Adrenal gland (tissue), 12 donors: Measurements from ENCODE around the gene ABCC5. TPM values are rescaled to one million over a fixed set of nuclear protein-coding genes. Genes with fewer than 3 reads are reported as not detected.

Source experiments
- DNase-seq, 7 donors: peaks; one replicate each; pipeline ENCODE4 v3.0.0-alpha.2; 2019 to 2020
- H3K27ac ChIP-seq, 5 donors: fragments of 200-600 bp; sonication (generic) in 4 of 5; 1 replicate in 3 of 5; 2 replicates in 2 of 5; pipeline versions ENCODE4 v1.5.1 to v1.8.0; 2016 to 2020; ENCODE audit warnings: mild to moderate bottlenecking in 1 of 5
- H3K27me3 ChIP-seq: fragments of 200-600 bp; 2 replicates; pipeline ENCODE4 v1.8.0; 2021
- H3K36me3 ChIP-seq, 2 donors: fragments of 200-600 bp; replicated peaks in 1 of 2; 1 replicate in 1 of 2; 2 replicates in 1 of 2; pipeline versions ENCODE4 v1.5.1 to v1.8.0; 2018 to 2022
- H3K4me1 ChIP-seq, 2 donors: fragments of 200-600 bp; replicated peaks in 1 of 2; 1 replicate in 1 of 2; 2 replicates in 1 of 2; pipeline versions ENCODE4 v1.5.1 to v1.8.0; 2018 to 2021
- H3K4me3 ChIP-seq, 4 donors: fragments of 200-600 bp; sonication (generic) in 3 of 4; one replicate each; pipeline ENCODE4 v1.5.1; 2016 to 2018
- H3K9me3 ChIP-seq, 3 donors: fragments of 200-600 bp; sonication (generic) in 1 of 3; replicated peaks in 1 of 3; 1 replicate in 2 of 3; 2 replicates in 1 of 3; pipeline versions ENCODE4 v1.5.1 to v1.8.0; 2016 to 2021
- POLR2A ChIP-seq, 2 donors: fragments of 450-650 bp; IDR thresholded peaks; one replicate each; pipeline ENCODE4 v1.6.1; 2017; ENCODE audit warnings: antibody characterized with exemption in 2 of 2, mild to moderate bottlenecking in 2 of 2, moderate library complexity in 1 of 2
- WGBS, 4 donors: extraction: QIAGEN DNeasy Blood & Tissue Kit in 2 of 4; methylation state at CpG; one replicate each; pipeline versions ENCODE4 v1.1.5 to v1.1.7; 2013 to 2017; 5-methylcytosine and 5-hydroxymethylcytosine counted together
- intact Hi-C, 2 donors: fragments of 100-400 bp; cut with DNase I; formaldehyde crosslinking; loops; one replicate each; pipeline versions ENCODE4 v1.14.1 to v1.15.0; 2022 to 2023
- polyA plus RNA-seq, 3 donors: library from polyadenylated mRNA; stranded (reverse); fragments of 200-250 nt in 2 of 3; fragments of 350-450 nt in 1 of 3; fragmentation: Illumina TruSeq in 1 of 3; extraction: RNeasy Lipid Tissue Mini Kit (QIAGEN cat#74804) in 1 of 3; gene quantifications; one replicate each; pipeline ENCODE4 v1.2.3, GENCODE V29; 2013 to 2014
- total RNA-seq, 9 donors: library from RNA; depleted of rRNA in 4 of 9; stranded (reverse); fragments of >200 nt in 4 of 9; fragments of 120-200 nt in 1 of 9; fragmentation: NEBNext Ultra II Directional in 1 of 9; extraction: Animal tissue kit (Norgen Biotek cat#: 25700) in 1 of 9; gene quantifications; one replicate each; pipeline versions ENCODE4 v1.1.0 to v1.2.4, GENCODE V29; 2013 to 2023
- TF ChIP-seq, protein P1 (sequence below), 6 experiments: fragments of 450-650 bp in 4 of 6; fragments of 200-600 bp in 2 of 6; sonication (generic) in 1 of 6; IDR thresholded peaks; 1 replicate in 5 of 6; 2 replicates in 1 of 6; pipeline versions ENCODE4 v1.5.1 to v1.8.0; 2016 to 2021; ENCODE audit warnings: antibody characterized with exemption in 6 of 6, mild to moderate bottlenecking in 2 of 6, moderate library complexity in 1 of 6
- donor health status: healthy with polysubstance abuse.
- donor health status: Bipolar disorder and iron deficiency.
- donor health status: DM: yes; HTN: yes; CAD: no.
- donor health status: DM: no; HTN: no; CAD: no.
- donor health status: DM: no; HTN: no; CAD: no.
- donor health status: DM: yes; HTN: yes; CAD: no.

ABCC5 gene
- total and polyA plus RNA-seq, 12 donors: 11.4 to 53.9 (median 25.0) TPM

DNA sequence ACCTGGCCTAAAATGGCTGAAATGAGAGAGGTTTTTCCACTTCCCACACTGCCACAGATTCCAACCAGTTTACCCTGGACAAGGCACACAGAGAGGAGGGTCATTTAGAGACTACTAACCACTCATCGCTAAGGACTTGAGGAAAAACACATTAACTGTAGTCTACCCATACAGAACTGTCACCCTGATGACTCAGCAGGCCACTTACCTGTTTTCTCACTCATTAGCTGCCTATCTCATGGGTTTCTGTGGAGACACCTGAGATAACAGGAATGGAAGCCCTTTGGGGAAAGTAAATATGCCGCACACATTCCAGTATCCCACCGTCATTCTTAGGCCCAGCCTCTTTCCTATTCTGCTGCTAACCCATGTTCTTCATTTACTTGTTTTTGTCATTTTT lies 50.0 kb downstream of the ABCC5 start:
- H3K9me3 ChIP-seq: no peaks in the 10 kb centered on the region
- no peaks in the 10 kb centered on the region for H3K27me3 ChIP-seq
- TF ChIP-seq, protein P1, sequence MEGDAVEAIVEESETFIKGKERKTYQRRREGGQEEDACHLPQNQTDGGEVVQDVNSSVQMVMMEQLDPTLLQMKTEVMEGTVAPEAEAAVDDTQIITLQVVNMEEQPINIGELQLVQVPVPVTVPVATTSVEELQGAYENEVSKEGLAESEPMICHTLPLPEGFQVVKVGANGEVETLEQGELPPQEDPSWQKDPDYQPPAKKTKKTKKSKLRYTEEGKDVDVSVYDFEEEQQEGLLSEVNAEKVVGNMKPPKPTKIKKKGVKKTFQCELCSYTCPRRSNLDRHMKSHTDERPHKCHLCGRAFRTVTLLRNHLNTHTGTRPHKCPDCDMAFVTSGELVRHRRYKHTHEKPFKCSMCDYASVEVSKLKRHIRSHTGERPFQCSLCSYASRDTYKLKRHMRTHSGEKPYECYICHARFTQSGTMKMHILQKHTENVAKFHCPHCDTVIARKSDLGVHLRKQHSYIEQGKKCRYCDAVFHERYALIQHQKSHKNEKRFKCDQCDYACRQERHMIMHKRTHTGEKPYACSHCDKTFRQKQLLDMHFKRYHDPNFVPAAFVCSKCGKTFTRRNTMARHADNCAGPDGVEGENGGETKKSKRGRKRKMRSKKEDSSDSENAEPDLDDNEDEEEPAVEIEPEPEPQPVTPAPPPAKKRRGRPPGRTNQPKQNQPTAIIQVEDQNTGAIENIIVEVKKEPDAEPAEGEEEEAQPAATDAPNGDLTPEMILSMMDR (IDR thresholded peaks at IDR 0.05): no peak
- no peak for TF ChIP-seq POLR2A (IDR thresholded peaks at IDR 0.05)
- H3K27ac ChIP-seq: no peak overlapping the region
- H3K4me3 ChIP-seq: no peak overlapping the region
- no peaks in the 10 kb centered on the region for H3K4me1 ChIP-seq
- 87 to 96% (median 93%) methylated on average over 3 of the region's 3 CpGs for WGBS, 4 donors
- H3K36me3 ChIP-seq: peaks cover 0 to 75% of the 10 kb centered on the region in 2 donors
- no peak for DNase-seq
- intact Hi-C loops: no loop called here

DNA sequence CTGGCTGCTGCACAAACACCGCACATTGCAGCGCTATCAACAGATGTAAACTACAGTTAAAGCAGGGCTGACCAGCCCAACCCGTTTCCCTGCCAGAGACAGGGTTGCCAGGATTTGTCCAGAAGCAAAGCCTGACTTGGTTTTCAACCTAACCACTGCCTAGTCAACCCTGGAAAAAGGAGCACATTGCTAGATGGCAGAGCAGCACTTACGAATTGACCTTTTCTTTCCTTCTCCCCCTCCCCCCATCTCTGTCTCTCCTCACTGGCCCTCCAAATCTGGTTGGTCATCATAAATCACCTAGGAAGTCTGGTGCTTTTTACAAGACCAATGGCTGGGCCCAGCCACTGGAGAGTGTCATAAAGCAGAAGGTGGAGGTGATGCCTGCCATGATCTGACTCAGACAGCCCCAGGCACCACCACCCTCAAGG lies 51.3 kb downstream of the ABCC5 start:
- Histone ChIP-seq H3K36me3 (peaks cover 0 to 69% of the 10 kb centered on the region in 2 donors), H3K4me1 (no peaks in the 10 kb centered on the region), H3K9me3 (no peaks in the 10 kb centered on the region), H3K27me3 (no peaks in the 10 kb centered on the region), H3K27ac (no peak overlapping the region), H3K4me3 (no peak overlapping the region)
- intact Hi-C loops: no loop called here
- TF ChIP-seq POLR2A (IDR thresholded peaks at IDR 0.05): no peak
- TF ChIP-seq, protein P1 (IDR thresholded peaks at IDR 0.05): no peak
- DNase-seq: no peak
- 89 to 94% (median 91%) methylated on average over 3 to 4 of the region's 4 CpGs for WGBS, 4 donors

DNA sequence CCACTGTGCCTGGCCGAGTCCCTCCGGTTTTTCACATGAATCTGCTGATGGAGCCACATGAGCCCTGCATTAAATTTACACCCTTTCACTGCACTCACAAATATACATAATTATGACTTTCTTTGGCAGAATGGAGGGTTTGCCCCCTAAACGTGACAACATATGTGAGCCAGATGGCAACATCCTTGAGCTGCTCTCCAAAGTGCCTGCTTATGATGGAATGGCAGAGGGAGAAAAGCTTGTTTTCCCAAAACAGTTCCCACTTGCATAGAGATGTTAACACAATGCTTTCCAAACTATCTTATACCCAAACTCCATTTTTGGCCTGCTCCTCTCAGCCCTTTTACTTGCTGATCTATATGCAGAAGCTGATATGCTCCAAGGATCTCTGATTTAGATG lies 54.9 kb downstream of the ABCC5 start:
- no peak overlapping the region for H3K27ac ChIP-seq
- TF ChIP-seq, protein P1 (IDR thresholded peaks at IDR 0.05): no peak
- no peak for TF ChIP-seq POLR2A (IDR thresholded peaks at IDR 0.05)
- no peak for DNase-seq
- H3K4me3 ChIP-seq: no peak overlapping the region
- H3K4me1 ChIP-seq: no peaks in the 10 kb centered on the region
- H3K36me3 ChIP-seq: peaks cover 0 to 76% of the 10 kb centered on the region in 2 donors
- WGBS, 4 donors: 91 to 100% (median 94%) methylated on average over 3 of the region's 3 CpGs
- intact Hi-C loops: no loop called here
- no peaks in the 10 kb centered on the region for H3K27me3 ChIP-seq
- no peaks in the 10 kb centered on the region for H3K9me3 ChIP-seq

DNA sequence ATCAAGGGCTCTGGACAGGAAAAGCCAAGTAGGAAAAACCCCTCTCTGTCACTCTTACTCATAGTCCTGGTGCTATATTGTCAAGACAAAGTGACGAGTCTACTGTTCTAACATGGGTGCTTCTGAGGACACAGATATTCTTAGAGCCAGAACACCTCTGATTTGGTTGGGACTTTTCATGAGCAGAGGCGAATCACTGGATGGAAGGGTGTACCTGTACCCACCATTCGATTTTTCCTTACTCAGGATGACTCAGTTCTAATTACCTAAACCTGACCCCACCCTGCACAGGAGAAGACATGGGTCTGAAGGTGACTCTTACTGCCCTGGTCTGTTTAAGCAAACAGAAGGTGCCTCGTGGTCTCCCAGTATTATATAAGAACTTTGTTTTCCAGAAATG lies 58.5 kb downstream of the ABCC5 start:
- intact Hi-C loops: no loop called here
- Histone ChIP-seq H3K4me1 (no peaks in the 10 kb centered on the region), H3K36me3 (peaks cover 0 to 40% of the 10 kb centered on the region in 2 donors), H3K9me3 (no peaks in the 10 kb centered on the region), H3K27me3 (no peaks in the 10 kb centered on the region), H3K27ac (no peak overlapping the region), H3K4me3 (no peak overlapping the region)
- WGBS, 4 donors: 82 to 91% (median 88%) methylated on average over 4 of the region's 4 CpGs
- TF ChIP-seq, protein P1 (IDR thresholded peaks at IDR 0.05): no peak
- TF ChIP-seq POLR2A (IDR thresholded peaks at IDR 0.05): no peak
- no peak for DNase-seq
